GM23338 (cell line): Measurements from ENCODE around the gene FOXP1. TPM values are rescaled to one million over a fixed set of nuclear protein-coding genes. Genes with fewer than 3 reads are reported as not detected.

Source experiments
- ATAC-seq: fragments of 200-7000 bp; cut with Tn5 transposase; 3 replicates; pipeline ENCODE4 v1.9.1; 2020
- DNase-seq: peaks from one replicate; pipeline ENCODE4 v3.0.0-alpha.2; 2015; ENCODE audit warnings: low spot score
- H2AFZ ChIP-seq: fragments of 200-600 bp; sonication (generic); 2 replicates; pipeline ENCODE4 v1.8.0; 2016; ENCODE audit warnings: antibody characterized with exemption, mild to moderate bottlenecking, moderate library complexity
- H3F3A ChIP-seq: fragments of 200-600 bp; sonication (generic); replicated peaks from 2 replicates; pipeline ENCODE4 v1.8.0; 2017; ENCODE audit warnings: antibody characterized with exemption, mixed run types, low read depth
- H3K27ac ChIP-seq: fragments of 200-600 bp; sonication (generic); 2 replicates; pipeline ENCODE4 v1.6.1; 2016; ENCODE audit warnings: low read depth
- H3K27me3 ChIP-seq: fragments of 200-600 bp; sonication (generic); 2 replicates; pipeline ENCODE4 v1.8.0; 2016; ENCODE audit warnings: mild to moderate bottlenecking, mixed run types, moderate library complexity; ENCODE audit not compliant: insufficient read depth
- H3K36me3 ChIP-seq: fragments of 200-600 bp; sonication (generic); 2 replicates; pipeline ENCODE4 v1.8.0; 2016; ENCODE audit warnings: mild to moderate bottlenecking; ENCODE audit not compliant: insufficient read depth
- H3K4me1 ChIP-seq: fragments of 200-600 bp; sonication (generic); 2 replicates; pipeline ENCODE4 v1.8.0; 2016; ENCODE audit warnings: mild to moderate bottlenecking, moderate library complexity; ENCODE audit not compliant: insufficient read depth
- H3K4me2 ChIP-seq: fragments of 200-600 bp; sonication (generic); 2 replicates; pipeline ENCODE4 v1.7.1; 2017; ENCODE audit warnings: mixed run types
- H3K4me3 ChIP-seq: fragments of 200-600 bp; sonication (generic); 2 replicates; pipeline ENCODE4 v1.6.1; 2016; ENCODE audit warnings: mixed run types
- H3K79me2 ChIP-seq: fragments of 200-600 bp; sonication (generic); replicated peaks from 2 replicates; pipeline ENCODE4 v1.8.0; 2017; ENCODE audit warnings: mild to moderate bottlenecking; ENCODE audit not compliant: insufficient read depth
- H3K9me2 ChIP-seq: fragments of 200-600 bp; sonication (generic); 2 replicates; pipeline ENCODE4 v1.8.0; 2017; ENCODE audit not compliant: insufficient read depth
- H4K20me1 ChIP-seq: fragments of 200-600 bp; sonication (generic); replicated peaks from 2 replicates; pipeline ENCODE4 v1.8.0; 2017; ENCODE audit warnings: mild to moderate bottlenecking; ENCODE audit not compliant: insufficient read depth
- H3K27ac Mint-ChIP-seq: 2 replicates; pipeline ENCODE4 v1.8.0; 2020; ENCODE audit warnings: inconsistent platforms, mild to moderate bottlenecking, moderate library complexity, mixed read lengths
- H3K27me3 Mint-ChIP-seq: 3 replicates; pipeline ENCODE4 v1.8.0; 2022; ENCODE audit warnings: low read depth, mild to moderate bottlenecking, moderate library complexity, mixed read lengths, inconsistent platforms; ENCODE audit not compliant: insufficient read depth, poor library complexity
- H3K36me3 Mint-ChIP-seq: 3 replicates; pipeline ENCODE4 v1.8.0; 2021; ENCODE audit warnings: low read depth, mild to moderate bottlenecking, inconsistent platforms, moderate library complexity, mixed read lengths
- H3K4me1 Mint-ChIP-seq: 3 replicates; pipeline ENCODE4 v1.8.0; 2020; ENCODE audit warnings: mild to moderate bottlenecking, inconsistent platforms, mixed read lengths
- H3K4me3 Mint-ChIP-seq: 3 replicates; pipeline ENCODE4 v1.8.0; 2021; ENCODE audit warnings: moderate library complexity, mild to moderate bottlenecking, inconsistent platforms, mixed read lengths
- H3K9me3 Mint-ChIP-seq: 3 replicates; pipeline ENCODE4 v1.8.0; 2020; ENCODE audit warnings: moderate library complexity, mild to moderate bottlenecking, inconsistent platforms, mixed read lengths
- CREB1 ChIP-seq: fragments of 250-450 bp; sonication (Bioruptor Pico); IDR thresholded peaks from 2 replicates; pipeline ENCODE4 v1.5.0; 2020; ENCODE audit warnings: low read depth, mild to moderate bottlenecking, moderate library complexity
- EZH2phosphoT487 ChIP-seq: fragments of 200-600 bp; sonication (generic); IDR thresholded peaks from one replicate; pipeline ENCODE4 v1.8.1; 2018; ENCODE audit warnings: antibody characterized with exemption; ENCODE audit not compliant: unreplicated experiment
- JUNB ChIP-seq: IDR thresholded peaks from one replicate; pipeline ENCODE4 v1.6.1; 2016; ENCODE audit warnings: antibody characterized with exemption; ENCODE audit not compliant: unreplicated experiment
- NANOG ChIP-seq: IDR thresholded peaks from 2 replicates; pipeline ENCODE4 v1.6.1; 2016; ENCODE audit warnings: antibody characterized with exemption, borderline replicate concordance
- POLR2AphosphoS5 ChIP-seq: IDR thresholded peaks from 2 replicates; pipeline ENCODE4 v1.6.1; 2016; ENCODE audit warnings: antibody characterized with exemption, low read depth
- REST ChIP-seq: IDR thresholded peaks from one replicate; pipeline ENCODE4 v1.6.1; 2018; ENCODE audit warnings: antibody characterized with exemption; ENCODE audit not compliant: unreplicated experiment
- ZNF114 ChIP-seq: fragments of 250-450 bp; sonication (Bioruptor Pico); IDR thresholded peaks from 2 replicates; pipeline ENCODE4 v1.5.0; 2020; ENCODE audit warnings: mild to moderate bottlenecking, moderate library complexity
- ZNF331 ChIP-seq: fragments of 250-450 bp; sonication (Bioruptor Pico); IDR thresholded peaks from 2 replicates; pipeline ENCODE4 v1.5.0; 2020; ENCODE audit warnings: low read depth, mild to moderate bottlenecking, moderate library complexity
- polyA plus RNA-seq: library from polyadenylated mRNA; unstranded; fragments of >200 nt; fragmentation: Nextera tagmentation; extraction: Ambion mirVana; gene quantifications from 2 replicates; pipeline ENCODE4 v1.2.1, GENCODE V29; 2016
- total RNA-seq: library from RNA; depleted of rRNA; stranded (reverse); fragments of >200 nt; shearing (Covaris generic); gene quantifications from 2 replicates; pipeline ENCODE4 v1.2.3, GENCODE V29; 2014
- TF ChIP-seq, protein P1 (sequence below): IDR thresholded peaks from 2 replicates; pipeline ENCODE4 v1.6.1; 2016; ENCODE audit warnings: antibody characterized with exemption

Gene FOXP1
- total and polyA plus RNA-seq, 2 experiments from 2014 or later: 32.9 to 35.5 TPM

GRCh38 chr3:71101014-71101413, 482.5 kb downstream of the FOXP1 start:
- TF ChIP-seq ZNF331 (CRISPR knock-in tag) (no peak), JUNB (no peak), NANOG (no peak), EZH2phosphoT487 (no peak)
- Mint-ChIP-seq H3K27ac (no peak overlapping the region; the same call in 1 of the 2 replicates), H3K4me1 (peaks cover 21% of the 10 kb centered on the region), H3K9me3 (no peaks in the 10 kb centered on the region), H3K36me3 (no peaks in the 10 kb centered on the region), H3K27me3 (peaks cover 6% of the 10 kb centered on the region), H3K4me3 (no peak overlapping the region)
- no peaks in the 10 kb centered on the region for H4K20me1 ChIP-seq
- ATAC-seq (no peak), DNase-seq (no peak)
- no peaks in the 10 kb centered on the region for H3K4me1 ChIP-seq
- no peaks in the 10 kb centered on the region for H3K36me3 ChIP-seq
- H3K79me2 ChIP-seq: no peaks in the 10 kb centered on the region; the same call in 1 of the 2 replicates
- H3K27me3 ChIP-seq: no peaks in the 10 kb centered on the region
- no peaks in the 10 kb centered on the region for H3K9me2 ChIP-seq
- H3K27ac ChIP-seq: no peak overlapping the region
- H2AFZ ChIP-seq: no peak overlapping the region
- no peak overlapping the region for H3K4me3 ChIP-seq
- no peak overlapping the region for H3K4me2 ChIP-seq
- no peaks in the 10 kb centered on the region for H3F3A ChIP-seq

DNA sequence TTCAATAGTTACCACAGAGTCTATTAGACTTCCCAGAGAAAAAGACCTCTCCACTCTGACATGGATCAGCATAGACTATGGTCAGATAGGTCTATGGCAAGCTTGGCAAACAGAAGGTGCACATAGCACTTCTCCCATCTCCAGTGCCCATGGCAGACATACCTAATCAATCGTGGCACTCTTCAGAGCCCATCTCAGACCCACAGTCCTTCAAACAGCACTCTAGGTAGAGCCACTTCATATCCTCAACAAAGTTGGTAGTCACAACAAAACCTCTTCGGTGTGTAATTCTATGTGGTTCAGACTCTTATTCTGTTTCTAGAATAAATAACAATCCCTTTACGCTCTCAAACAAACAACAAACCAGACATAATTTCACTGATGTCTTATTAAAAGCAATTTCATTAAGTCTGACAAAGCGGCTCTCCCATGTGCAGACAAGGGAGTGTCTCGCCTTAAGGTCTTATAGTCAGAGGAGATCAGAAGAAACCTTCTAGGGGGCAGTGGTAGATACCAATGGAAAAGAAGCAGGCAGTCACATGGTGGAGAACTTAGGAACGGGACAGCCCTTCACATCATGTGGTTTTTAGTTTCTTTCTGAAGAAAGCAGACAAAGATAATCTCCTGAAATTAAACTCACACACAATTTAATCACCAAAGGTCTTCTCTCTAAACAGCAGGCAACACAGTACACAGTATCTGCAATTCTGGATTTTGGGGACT, 483.4 kb downstream of the FOXP1 start:
- no peak overlapping the region for H3K27ac ChIP-seq
- Mint-ChIP-seq H3K4me1 (peaks cover 21% of the 10 kb centered on the region), H3K9me3 (no peaks in the 10 kb centered on the region), H3K4me3 (no peak overlapping the region), H3K27ac (no peak overlapping the region), H3K36me3 (peaks cover under 1% of the 10 kb centered on the region; the same call in 1 of the 3 replicates), H3K27me3 (peaks cover 3% of the 10 kb centered on the region)
- H3K36me3 ChIP-seq: no peaks in the 10 kb centered on the region
- no peaks in the 10 kb centered on the region for H4K20me1 ChIP-seq
- no peak overlapping the region for H3K4me3 ChIP-seq
- no peaks in the 10 kb centered on the region for H3K9me2 ChIP-seq
- no peak overlapping the region for H3K4me2 ChIP-seq
- no peaks in the 10 kb centered on the region for H3F3A ChIP-seq
- H3K79me2 ChIP-seq: no peaks in the 10 kb centered on the region; the same call in 1 of the 2 replicates
- H2AFZ ChIP-seq: no peak overlapping the region
- ATAC-seq (no peak), DNase-seq (no peak)
- H3K27me3 ChIP-seq: no peaks in the 10 kb centered on the region
- TF ChIP-seq POLR2AphosphoS5: no peak
- TF ChIP-seq EZH2phosphoT487: no peak
- no peaks in the 10 kb centered on the region for H3K4me1 ChIP-seq

- H3K27ac Mint-ChIP-seq: no peak overlapping the region
- no peaks in the 10 kb centered on the region for H3F3A ChIP-seq
- H3K27me3 ChIP-seq: no peaks in the 10 kb centered on the region
- H3K36me3 Mint-ChIP-seq: peaks cover 4% of the 10 kb centered on the region; the same call in 1 of the 3 replicates
- no peaks in the 10 kb centered on the region for H3K36me3 ChIP-seq
- no peak overlapping the region for H3K27ac ChIP-seq
- no peak overlapping the region for H2AFZ ChIP-seq
- peaks cover 19% of the 10 kb centered on the region for H3K4me1 Mint-ChIP-seq
- H3K9me2 ChIP-seq: no peaks in the 10 kb centered on the region
- H3K4me1 ChIP-seq: no peaks in the 10 kb centered on the region
- no peak overlapping the region for H3K4me3 Mint-ChIP-seq
- ATAC-seq (no peak), DNase-seq (no peak)
- no peak overlapping the region for H3K4me3 ChIP-seq
- no peaks in the 10 kb centered on the region for H4K20me1 ChIP-seq
- peaks cover 3% of the 10 kb centered on the region for H3K27me3 Mint-ChIP-seq
- TF ChIP-seq NANOG (no peak), POLR2AphosphoS5 (no peak), ZNF114 (CRISPR knock-in tag) (no peak), REST (no peak), CREB1 (CRISPR knock-in tag) (no peak), EZH2phosphoT487 (no peak)
- TF ChIP-seq, protein P1, sequence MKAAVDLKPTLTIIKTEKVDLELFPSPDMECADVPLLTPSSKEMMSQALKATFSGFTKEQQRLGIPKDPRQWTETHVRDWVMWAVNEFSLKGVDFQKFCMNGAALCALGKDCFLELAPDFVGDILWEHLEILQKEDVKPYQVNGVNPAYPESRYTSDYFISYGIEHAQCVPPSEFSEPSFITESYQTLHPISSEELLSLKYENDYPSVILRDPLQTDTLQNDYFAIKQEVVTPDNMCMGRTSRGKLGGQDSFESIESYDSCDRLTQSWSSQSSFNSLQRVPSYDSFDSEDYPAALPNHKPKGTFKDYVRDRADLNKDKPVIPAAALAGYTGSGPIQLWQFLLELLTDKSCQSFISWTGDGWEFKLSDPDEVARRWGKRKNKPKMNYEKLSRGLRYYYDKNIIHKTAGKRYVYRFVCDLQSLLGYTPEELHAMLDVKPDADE: no peak
- no peak overlapping the region for H3K4me2 ChIP-seq
- no peaks in the 10 kb centered on the region; the same call in 2 of the 3 replicates for H3K9me3 Mint-ChIP-seq
- no peaks in the 10 kb centered on the region for H3K79me2 ChIP-seq
These were observed 486.0 kb downstream of the FOXP1 start for GRCh38 chr3:71097557-71097956.
